HPDE6-E6E7 (cell line): Measurements from ENCODE around the gene PINK1.
"Not testable (repeated sequence)": the region's sequence is repeated elsewhere in the genome, so short reads cannot be mapped to it uniquely, and the experiment has no call there.

Experiments used
- DNase-seq: peaks from one replicate; pipeline ENCODE4 v3.0.0; 2011; ENCODE audit warnings: missing footprints; ENCODE audit errors: extremely low spot score

The PINK1 gene

DNA sequence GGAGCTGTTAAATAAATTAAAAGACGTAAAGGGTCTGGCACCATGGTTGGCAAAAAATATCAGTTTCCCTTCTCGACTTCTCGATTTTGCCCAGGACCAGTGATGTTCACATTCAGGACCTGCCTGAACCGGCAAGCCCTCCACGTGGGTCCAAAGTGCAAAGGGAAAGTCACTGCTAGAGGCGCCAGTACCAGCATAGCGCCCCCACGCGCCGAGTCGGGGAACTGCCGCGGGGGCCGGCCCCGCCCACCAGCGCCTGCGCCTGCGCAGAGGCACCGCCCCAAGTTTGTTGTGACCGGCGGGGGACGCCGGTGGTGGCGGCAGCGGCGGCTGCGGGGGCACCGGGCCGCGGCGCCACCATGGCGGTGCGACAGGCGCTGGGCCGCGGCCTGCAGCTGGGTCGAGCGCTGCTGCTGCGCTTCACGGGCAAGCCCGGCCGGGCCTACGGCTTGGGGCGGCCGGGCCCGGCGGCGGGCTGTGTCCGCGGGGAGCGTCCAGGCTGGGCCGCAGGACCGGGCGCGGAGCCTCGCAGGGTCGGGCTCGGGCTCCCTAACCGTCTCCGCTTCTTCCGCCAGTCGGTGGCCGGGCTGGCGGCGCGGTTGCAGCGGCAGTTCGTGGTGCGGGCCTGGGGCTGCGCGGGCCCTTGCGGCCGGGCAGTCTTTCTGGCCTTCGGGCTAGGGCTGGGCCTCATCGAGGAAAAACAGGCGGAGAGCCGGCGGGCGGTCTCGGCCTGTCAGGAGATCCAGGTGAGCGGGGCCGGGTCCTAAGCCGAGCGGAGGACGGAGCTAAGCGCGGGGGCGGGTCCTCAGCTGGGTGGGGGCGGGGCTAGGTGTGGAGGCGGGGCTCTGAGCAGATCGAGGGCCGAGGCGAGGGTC, at the start of gene PINK1:
PINK1 (plus strand) TSS at position 269 of the 875 bp plus-strand sequence; CDS start at position 360, 91 bp downstream.
- DNase-seq = peak; percentile 86

DNA sequence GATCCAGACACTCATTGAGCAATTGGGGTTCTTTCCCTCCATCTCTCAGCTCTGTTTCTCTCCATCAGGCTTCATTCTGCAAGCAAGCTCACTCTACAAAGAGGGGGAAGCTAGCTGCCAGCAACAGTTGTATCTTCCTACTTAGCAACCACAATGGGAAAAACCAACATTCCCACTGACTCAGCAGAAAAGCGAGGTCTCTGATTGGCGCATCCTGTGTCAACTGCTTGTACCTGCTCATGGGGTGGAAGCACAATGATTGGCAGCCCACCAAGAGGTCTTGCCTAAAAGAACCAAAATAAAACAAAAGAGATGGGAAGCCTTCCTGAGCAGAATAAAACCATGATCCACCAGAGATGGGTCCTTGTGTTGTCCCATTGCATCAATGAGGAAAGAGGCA, 48.4 kb upstream of the PINK1 start:
- no peak for DNase-seq

DNA sequence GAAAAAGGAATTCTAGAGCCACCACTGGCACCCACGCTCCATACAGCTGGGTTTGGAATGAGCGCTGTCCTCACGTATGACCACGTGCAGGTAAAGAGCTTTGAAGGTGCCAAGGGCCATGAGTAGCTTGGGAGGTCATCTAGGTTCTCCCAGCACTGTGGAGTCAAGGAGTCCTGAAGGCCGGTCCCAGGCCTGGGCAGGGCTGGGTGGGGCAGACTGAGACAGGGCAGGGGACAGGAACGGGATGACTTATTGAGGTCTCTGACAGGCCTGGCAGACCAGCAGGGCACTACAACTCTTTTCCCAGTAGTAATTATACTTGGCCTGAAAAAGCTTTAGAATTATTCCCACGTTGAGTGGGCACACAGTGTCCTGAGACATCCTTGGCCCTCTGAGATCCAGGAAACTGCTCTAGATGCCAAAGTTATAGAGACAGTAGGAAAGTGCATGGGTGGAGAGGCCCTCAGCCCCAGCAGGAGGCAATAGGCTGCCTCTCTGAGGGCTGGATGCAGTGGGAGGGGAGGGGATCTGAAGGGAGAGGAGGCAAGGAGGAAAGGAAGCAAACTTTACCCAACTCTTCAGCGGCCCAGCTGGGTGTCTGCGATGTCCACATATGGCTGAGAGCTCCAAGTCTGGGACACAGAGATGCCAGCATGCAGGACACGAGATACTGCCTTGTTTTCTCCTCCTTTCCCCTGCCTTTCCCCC, 46.2 kb upstream of the PINK1 start:
- DNase-seq = no peak

DNA sequence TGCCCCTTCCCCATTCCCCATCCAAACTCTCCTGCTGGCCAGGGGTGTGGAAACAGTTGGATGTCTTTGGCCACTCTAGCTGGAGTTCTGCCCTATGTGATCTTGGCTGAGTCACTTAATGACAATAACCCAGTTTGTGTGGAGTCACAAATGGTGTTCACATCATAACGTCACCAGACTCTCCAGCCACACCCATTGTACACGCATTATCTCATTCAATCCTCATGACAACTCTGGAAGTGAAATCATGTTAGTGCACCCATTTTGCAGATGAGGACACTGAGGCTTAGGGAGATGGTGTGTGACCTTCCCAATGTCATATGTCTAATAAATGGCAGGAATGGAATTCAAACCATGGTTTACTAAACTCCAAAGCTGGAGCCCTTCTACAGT, 45.6 kb upstream of the PINK1 start:
- no peak for DNase-seq

DNA sequence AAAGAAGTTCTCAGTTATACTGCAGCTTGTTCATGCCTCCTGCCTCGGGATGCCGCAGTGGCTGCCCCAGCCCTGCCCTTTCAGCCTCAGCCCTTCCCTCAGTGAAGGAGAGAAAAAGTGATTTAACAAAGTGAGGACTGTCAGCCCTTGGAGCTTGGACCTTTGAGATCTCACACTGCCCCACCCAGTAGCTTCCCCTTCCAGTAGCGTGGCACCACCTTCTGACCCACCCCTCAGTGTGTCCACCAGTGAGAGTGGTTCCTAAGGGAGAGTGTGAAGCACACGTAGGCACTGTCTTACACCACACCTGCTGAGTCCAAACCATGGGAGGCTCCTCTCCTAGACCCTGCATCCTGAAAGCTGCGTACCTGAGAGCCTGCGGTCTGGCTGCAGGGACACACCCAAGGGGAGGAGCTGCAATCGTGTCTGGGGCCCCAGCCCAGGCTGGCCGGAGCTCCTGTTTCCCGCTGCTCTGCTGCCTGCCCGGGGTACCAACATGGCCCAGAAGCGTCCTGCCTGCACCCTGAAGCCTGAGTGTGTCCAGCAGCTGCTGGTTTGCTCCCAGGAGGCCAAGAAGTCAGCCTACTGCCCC, 44.5 kb upstream of the PINK1 start, which contains the start of gene CDA:
CDA (plus strand) TSS at position 464 of the 592 bp plus-strand sequence; CDS start at position 497, 33 bp downstream.
- DNase-seq = peak; percentile 76

DNA sequence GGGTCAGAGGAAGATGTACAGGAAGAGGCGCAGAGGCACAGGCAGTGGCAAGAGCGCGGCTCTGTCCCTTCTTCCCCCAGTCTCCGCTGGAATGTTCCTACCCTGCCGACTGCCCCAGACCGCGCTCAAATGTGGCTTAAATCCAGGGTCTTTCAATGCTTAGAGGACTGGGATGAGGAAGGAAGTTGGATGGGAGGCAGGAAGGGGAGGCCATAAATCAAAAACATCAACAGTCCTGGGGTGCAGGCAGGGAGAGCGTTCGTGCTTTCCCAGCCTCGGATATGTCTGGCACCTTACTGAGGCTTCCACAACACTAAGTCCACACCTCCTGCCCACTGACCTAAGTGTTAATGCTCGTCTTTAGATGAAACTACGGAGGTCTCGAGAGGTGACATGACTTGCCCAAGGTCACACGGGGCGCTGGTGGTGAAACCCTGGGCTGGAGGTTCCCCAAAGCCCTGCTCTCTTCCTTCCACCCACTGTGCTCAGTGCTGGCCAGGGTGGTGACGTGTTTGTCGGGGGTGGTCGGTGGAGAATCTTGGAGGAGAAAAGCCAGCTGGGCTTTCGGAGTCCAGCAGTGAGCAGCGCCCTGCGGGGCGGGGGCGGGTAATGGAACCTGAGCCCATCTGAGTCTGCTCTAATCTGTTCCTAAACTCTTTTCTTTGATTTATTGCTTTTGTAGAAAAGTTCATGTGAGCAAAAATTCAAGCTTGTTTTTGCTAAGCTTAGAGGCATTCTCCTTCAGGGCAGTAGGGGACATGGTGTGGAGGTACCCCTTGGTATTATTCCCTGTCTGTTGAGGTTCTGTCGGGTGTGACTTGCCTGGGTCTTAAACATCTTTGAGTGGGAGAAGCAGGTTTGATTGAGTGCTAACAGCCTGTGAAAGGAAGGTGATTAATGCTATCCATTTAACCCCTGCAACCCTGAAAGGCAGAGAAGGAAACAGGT, 43.7 kb upstream of the PINK1 start:
- no peak for DNase-seq

DNA sequence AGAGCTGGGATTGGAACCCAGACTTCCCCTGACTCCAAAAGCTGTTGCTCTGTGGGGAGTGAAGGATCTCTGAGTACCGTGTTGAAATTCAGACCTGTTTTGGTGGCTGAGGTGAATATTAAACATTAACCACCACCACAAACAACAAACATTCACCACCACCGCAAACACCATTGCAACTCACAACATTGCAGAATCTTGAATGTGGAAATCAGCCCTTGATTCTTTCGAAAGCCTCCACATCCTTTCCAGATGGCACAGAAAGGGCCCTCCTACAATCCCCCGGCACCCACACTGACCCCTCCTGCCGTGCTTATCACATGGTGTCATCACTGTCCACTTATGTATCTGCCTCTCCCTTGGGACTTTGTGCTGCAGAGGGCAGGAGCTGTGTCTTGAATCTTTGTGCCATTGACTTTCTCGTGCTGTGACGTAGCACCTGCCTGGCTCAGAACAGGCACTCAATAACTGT, 42.9 kb upstream of the PINK1 start:
- no peak for DNase-seq

DNA sequence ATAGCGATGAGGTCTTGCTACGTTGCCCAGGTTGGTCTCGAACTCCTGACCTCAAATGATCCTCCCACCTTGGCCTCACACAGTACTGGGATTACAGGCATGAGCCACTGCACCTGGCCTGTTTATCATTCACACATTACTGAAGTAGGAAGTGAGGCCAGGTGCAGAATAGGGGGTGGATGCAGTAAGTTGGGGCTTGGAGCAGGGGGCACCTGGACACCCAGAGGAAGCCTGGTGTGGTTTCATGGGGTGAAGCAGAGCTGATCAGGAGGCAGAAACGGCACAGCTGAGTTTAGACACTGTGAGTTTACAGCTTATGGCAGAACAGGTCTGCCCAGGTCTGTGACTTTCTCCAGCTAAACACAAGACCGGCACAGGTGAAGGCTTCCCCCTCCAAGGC, 39.5 kb upstream of the PINK1 start:
- no peak for DNase-seq

DNA sequence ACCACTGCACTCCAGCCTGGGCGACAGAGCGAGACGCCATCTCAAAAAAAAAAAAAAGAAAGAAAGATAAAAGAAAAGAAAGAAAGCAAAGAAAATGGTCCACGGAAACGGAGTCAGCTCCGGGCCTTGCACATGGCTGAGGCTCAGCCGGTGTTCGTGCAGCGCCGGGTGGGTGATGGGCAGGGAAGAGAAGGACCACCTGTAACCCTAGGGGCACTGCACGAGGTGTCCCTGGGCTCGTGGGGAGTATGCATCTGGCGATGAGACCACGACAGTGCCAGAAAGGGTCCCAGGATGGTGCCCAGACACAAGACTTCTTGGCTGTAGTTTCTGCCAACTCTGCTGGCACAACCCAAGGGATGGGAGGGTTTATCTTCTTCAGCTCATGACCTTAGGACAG, 38.5 kb upstream of the PINK1 start:
- DNase-seq = no peak

DNA sequence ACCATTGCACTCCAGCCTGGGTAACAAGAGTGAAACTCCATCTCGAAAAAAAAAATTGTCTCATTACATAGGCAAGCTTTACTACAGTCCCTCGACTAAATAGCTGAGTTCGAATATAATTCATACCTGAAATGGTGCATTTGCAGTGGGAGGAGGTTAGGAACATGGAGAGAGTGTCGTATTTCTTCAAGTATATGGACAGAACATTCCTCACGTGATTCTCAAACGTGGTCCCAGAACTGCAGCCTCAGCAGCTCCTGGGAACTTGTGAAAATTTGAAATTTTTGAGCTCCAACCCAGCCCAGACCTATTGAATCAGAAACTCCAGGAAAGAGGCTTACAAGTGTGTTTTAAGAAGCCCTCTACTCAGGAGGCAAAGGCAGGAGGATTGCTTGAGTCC, 37.2 kb upstream of the PINK1 start:
- no peak for DNase-seq

DNA sequence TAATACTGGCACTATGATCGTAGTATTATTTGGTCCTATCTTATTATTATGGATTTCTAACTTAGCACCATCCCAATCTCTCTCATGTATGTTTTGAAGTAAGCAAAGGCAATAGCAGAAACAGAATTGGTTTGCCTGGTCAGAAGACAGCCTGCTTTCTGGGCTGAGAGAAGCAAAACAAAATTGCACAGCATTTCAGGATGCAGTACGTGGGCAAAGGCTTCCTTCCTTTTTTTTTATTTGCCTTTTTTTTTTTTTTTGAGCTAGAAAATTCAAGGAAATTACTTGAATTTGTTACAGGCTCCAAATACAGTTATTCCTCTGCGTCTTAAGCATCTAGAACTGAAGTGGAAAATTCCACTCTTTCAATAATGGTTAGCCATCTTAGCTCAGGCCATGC, 35.6 kb upstream of the PINK1 start:
- DNase-seq = no peak

DNA sequence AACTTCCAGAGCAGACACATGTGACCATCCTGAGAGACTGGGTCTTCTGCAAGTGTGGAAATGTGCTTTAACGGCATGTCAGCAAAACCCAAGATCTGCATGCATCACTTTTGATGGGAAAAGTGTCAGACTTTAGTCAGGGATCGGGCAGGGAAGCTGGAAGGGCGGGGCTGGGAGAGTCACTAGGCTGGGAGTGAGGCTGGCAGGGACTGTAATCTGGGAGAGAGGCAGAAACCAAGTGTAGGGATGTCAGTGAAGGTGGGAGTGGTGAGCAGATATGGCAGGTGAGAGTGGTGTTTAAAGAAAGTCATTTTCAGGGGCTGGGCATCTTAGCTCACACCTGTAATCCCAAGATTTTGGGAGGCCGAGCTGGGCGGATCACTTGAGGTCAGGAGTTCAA, 33.1 kb upstream of the PINK1 start:
- DNase-seq = no peak

DNA sequence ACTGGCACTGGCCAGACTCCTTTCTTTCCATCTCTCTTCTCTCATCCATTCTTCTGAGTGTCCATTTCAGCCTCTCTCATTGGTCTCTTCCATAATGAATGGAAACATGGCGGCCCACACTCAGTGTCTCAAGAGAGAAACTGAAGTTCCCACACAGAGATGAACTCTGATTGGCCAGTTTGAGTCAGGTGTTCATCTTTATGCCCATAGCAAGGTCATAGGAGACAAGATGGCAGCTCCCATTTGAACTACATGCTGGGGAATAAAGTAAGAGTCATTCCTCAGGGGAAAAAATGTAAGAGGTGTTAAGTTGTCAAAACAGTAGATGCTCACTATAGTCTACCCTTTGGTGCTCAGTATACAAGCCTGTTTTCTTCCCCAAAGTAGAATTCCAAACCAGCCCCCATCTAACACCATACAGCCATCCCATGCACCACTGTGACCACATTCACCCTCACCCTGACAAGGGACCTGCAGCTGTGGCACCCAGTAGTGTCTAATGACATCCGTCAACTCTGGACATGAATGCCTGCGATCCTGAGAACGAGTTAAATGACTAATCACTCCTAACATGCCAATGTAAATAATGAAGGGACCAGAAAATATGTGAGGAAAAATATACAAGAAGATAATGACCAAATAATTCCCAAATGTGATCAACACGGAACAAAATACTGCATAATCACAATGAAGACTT, 32.0 kb upstream of the PINK1 start:
- no peak for DNase-seq

DNA sequence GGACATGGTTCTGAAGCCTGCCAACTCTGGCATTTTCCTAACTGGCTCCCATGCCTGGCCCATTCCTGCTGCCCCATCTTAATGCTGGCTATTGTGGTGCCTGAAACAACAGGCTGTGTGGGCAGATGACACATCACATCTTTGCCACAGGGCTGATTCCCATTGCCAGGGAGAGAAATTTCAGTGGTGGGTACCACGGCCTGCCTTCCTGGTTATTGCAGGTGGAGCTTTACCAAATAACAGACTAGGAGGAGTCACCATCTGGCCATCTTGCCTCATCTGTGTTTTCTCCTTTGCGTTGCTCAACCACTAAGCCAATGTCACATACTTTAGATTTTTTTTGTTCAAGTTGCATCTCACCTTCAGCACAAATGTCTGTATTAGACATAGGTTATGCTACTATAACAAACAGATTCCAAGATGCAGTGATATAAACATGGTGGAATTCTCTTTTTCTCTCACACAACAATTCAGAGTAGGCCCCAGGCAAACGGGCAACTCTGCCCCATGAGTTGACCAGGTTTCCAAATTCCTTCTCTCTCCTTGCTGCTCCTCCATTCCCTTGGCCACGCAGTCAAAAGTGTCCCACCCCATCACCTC, 30.3 kb upstream of the PINK1 start:
- no peak for DNase-seq

DNA sequence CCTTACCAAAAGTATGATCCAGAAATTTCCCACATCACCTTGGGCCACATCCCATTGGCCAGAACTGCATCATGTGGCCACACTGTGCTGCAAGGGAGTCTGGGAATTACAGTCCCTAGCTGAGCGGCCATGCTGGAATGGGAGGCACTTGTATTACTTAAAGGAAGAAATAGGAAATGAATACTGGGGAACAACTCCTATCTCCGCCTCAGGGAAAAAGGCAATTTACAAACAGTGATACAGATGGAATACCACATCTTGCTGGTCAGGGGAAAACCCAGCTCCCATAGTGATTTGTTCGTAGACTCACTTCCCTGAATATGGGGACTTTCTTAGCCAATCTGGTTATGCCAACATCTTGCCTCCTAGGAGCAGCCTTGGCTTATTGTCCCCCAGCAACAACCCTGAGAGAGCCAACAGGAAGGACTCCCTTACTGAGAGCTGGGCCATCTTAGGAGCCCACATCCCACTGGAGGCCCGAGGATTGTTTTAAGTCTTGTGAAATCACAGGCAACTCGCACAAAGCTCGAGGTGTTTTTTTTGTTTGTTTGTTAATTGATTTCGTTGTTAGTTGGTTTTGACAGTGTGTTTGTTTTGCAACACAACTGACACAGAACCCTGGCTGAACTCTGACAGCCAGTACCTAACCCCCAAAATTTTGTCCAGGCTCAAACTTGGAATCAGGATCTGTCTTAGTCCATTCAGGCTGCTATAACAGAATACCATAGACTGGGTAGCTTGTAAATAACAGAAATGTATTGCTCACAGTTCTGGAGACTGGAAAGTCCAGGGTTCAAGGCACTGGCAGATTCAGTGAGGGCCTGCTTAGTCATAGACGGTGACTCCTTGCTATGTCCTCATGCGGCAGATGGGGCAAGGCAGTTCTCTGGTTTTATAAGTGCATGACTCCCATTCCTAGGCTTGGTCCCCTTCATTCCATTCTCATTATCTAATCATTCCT, 29.5 kb upstream of the PINK1 start:
- peak; percentile 70 for DNase-seq

DNA sequence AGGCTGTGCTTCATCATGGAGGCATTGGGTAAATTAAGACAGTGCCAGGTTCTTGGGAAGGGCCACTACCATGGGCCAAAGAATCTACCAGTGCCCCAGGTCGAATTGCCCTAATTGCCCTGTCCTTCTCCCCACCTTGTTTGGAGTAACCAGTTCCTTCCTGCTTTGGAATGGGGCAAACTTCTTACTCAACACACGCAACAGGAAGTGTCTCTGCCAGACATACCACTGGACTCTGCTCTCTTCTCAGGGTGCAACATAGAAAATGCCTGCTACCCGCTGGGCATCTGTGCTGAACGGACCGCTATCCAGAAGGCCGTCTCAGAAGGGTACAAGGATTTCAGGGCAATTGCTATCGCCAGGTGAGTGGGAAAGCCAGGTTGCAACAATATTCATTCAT, 28.6 kb upstream of the PINK1 start:
- no peak for DNase-seq

DNA sequence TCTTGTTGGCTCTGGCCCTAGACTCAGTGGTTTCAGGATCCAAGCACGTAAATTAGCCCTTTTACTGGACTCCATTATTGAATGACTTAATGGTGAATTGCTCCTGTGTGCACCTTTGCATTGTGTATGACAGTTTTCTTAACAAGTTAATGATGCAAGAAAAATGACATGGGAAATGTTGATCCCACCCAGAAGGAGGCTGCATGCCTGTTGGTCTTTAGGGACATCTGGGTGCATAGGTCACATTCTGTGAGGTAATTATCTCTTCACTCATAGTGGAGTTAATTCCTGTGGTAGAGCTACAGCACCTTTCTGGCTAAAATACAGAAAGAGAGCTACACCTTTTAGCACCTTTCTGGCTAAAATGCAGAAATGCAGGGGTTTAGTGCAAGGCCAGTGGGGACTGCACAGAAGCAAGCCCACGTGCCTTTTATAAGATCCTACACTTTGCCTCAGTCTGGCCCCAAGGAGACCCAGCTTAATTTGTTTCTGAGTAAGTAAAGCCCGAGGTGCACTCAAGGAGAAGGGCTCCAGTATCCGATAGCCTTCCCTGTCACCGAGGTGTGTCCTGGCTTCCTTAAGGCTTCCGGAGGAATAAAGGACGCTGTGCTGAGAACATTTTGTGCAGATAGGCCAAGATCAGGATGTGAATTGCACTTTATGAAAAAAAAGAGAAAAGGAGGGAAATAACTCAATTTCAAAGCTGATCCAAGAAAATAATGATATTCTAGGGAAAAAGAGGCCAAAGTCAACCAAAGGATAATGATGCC, 26.3 kb upstream of the PINK1 start:
- not testable (repeated sequence) for DNase-seq

DNA sequence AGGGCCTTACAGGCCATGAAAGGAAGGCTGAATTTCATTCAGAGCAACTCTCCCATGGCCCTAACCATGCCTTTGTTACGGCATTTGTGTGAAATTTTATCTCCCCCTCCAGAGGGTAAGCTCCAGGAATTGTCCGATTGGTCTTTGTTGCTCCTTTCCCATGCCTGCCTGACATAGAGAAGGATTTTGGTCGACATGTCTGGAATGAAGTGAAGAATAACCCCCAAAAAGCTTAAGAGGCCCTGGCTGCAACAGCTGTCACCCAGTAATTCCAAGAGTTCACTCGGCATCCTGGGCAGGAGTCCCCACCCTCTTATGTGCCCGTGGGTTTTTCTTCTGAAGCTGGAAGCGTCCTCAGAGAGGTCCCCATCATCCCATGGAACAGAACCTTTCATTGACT, 23.7 kb upstream of the PINK1 start:
- no peak for DNase-seq
